ENCODE data around the gene PNPLA2.

PNPLA2 gene

GRCh38 chr11:824292-824880, 5.7 kb downstream of the PNPLA2 start:
- TF ChIP-seq ZNF274 (IDR thresholded peaks at IDR 0.05; ENCODE audit: low read depth, low read length) = no peak
- H3K4me3 ChIP-seq (ENCODE audit: low read length) = no peak overlapping the region

GRCh38 chr11:824942-825341, 6.2 kb downstream of the PNPLA2 start:
- no peak for TF ChIP-seq ZNF274 (IDR thresholded peaks at IDR 0.05; ENCODE audit: low read depth, low read length)
- H3K4me3 ChIP-seq (ENCODE audit: low read length) = no peak overlapping the region

- no peak overlapping the region for H3K4me3 ChIP-seq (ENCODE audit: low read length)
- no peak for TF ChIP-seq ZNF274 (IDR thresholded peaks at IDR 0.05; ENCODE audit: low read depth, low read length)
Observed at GRCh38 chr11:825366-826226, 6.9 kb downstream of the PNPLA2 start.

GRCh38 chr11:826227-826621, 7.5 kb downstream of the PNPLA2 start:
- no peak for TF ChIP-seq ZNF274 (IDR thresholded peaks at IDR 0.05; ENCODE audit: low read depth, low read length)
- H3K4me3 ChIP-seq (ENCODE audit: low read length) = no peak overlapping the region; the same call in 1 of the 2 replicates

- TF ChIP-seq ZNF274 (IDR thresholded peaks at IDR 0.05; ENCODE audit: low read depth, low read length) = no peak
- peak overlapping the region; percentile 66; the same call in 1 of the 2 replicates for H3K4me3 ChIP-seq (ENCODE audit: low read length)
Observed at GRCh38 chr11:826836-827145, 8.1 kb downstream of the PNPLA2 start.

GRCh38 chr11:827146-827896, 8.6 kb downstream of the PNPLA2 start:
- TF ChIP-seq ZNF274 (IDR thresholded peaks at IDR 0.05; ENCODE audit: low read depth, low read length) = no peak
- peak overlapping the region; percentile 66; the same call in 1 of the 2 replicates for H3K4me3 ChIP-seq (ENCODE audit: low read length)

GRCh38 chr11:827897-828192, 9.1 kb downstream of the PNPLA2 start, which contains the start of gene CRACR2B:
CRACR2B (plus strand) TSS chr11:827919; CDS start chr11:828608, 689 bp downstream.
- TF ChIP-seq ZNF274 (IDR thresholded peaks at IDR 0.05; ENCODE audit: low read depth, low read length) = no peak
- H3K4me3 ChIP-seq (ENCODE audit: low read length) = peak within 1 kb of the TSS; percentile 66; the same call in 1 of the 2 replicates

GRCh38 chr11:828506-829175, 9.9 kb downstream of the PNPLA2 start:
- TF ChIP-seq ZNF274 (IDR thresholded peaks at IDR 0.05; ENCODE audit: low read depth, low read length) = no peak
- H3K4me3 ChIP-seq (ENCODE audit: low read length) = no peak overlapping the region

GRCh38 chr11:829176-829846, 10.6 kb downstream of the PNPLA2 start:
- H3K4me3 ChIP-seq (ENCODE audit: low read length) = no peak overlapping the region; the same call in 1 of the 2 replicates
- TF ChIP-seq ZNF274 (IDR thresholded peaks at IDR 0.05; ENCODE audit: low read depth, low read length) = no peak

GRCh38 chr11:829847-830294, 11.2 kb downstream of the PNPLA2 start:
- H3K4me3 ChIP-seq (ENCODE audit: low read length) = peak overlapping the region; percentile 12; the same call in 1 of the 2 replicates
- TF ChIP-seq ZNF274 (IDR thresholded peaks at IDR 0.05; ENCODE audit: low read depth, low read length) = no peak

- H3K4me3 ChIP-seq (ENCODE audit: low read length) = no peak overlapping the region; the same call in 1 of the 2 replicates
- no peak for TF ChIP-seq ZNF274 (IDR thresholded peaks at IDR 0.05; ENCODE audit: low read depth, low read length)
Observed at GRCh38 chr11:830295-831117, 11.8 kb downstream of the PNPLA2 start.

GRCh38 chr11:831118-831864, 12.6 kb downstream of the PNPLA2 start:
- no peak overlapping the region for H3K4me3 ChIP-seq (ENCODE audit: low read length)
- TF ChIP-seq ZNF274 (IDR thresholded peaks at IDR 0.05; ENCODE audit: low read depth, low read length) = no peak
